Tibial nerve (tissue), 4 donors: ENCODE results near the gene CAB39. TPM values are rescaled to one million over a fixed set of nuclear protein-coding genes. Genes with fewer than 3 reads are reported as not detected.

ENCODE experiments used
- DNase-seq, 2 donors: peaks; one replicate each; pipeline ENCODE4 v3.0.0-alpha.2; 2019; ENCODE audit warnings: low spot score in 2 of 2
- H3K27ac ChIP-seq, 4 donors: fragments of 200-600 bp; sonication (generic) in 3 of 4; one replicate each; pipeline ENCODE4 v1.5.1; 2017 to 2019; ENCODE audit warnings: mild to moderate bottlenecking in 1 of 4
- H3K27me3 ChIP-seq, 2 donors: fragments of 200-600 bp; sonication (generic) in 1 of 2; one replicate each; pipeline versions ENCODE4 v1.5.1 to v1.6.0; 2017 to 2019
- H3K36me3 ChIP-seq, 3 donors: fragments of 200-600 bp; sonication (generic); one replicate each; pipeline ENCODE4 v1.5.1; 2018 to 2019
- H3K4me1 ChIP-seq, 4 donors: fragments of 200-600 bp; sonication (generic) in 3 of 4; one replicate each; pipeline ENCODE4 v1.5.1; 2017 to 2019
- H3K4me3 ChIP-seq, 4 donors: fragments of 200-600 bp; sonication (generic) in 3 of 4; one replicate each; pipeline ENCODE4 v1.5.1; 2017 to 2019; ENCODE audit warnings: mild to moderate bottlenecking in 1 of 4, moderate library complexity in 1 of 4
- H3K9me3 ChIP-seq, 4 donors: fragments of 200-600 bp; sonication (generic) in 3 of 4; one replicate each; pipeline ENCODE4 v1.5.1; 2017 to 2019
- CTCF ChIP-seq, 5 experiments: fragments of 200-600 bp in 3 of 5; fragments of 450-650 bp in 2 of 5; sonication (generic) in 3 of 5; IDR thresholded peaks; one replicate each; pipeline ENCODE4 v1.5.1; 2016 to 2019; ENCODE audit warnings: antibody characterized with exemption in 5 of 5, mild to moderate bottlenecking in 3 of 5, moderate library complexity in 2 of 5
- EP300 ChIP-seq, 2 donors: sonication (generic); formaldehyde crosslinking; IDR thresholded peaks; one replicate each; pipeline ENCODE4 v1.6.1; 2017; ENCODE audit warnings: antibody characterized with exemption in 2 of 2, mild to moderate bottlenecking in 1 of 2
- POLR2A ChIP-seq, 2 donors: fragments of 450-650 bp; IDR thresholded peaks; one replicate each; pipeline ENCODE4 v1.6.1; 2017; ENCODE audit warnings: antibody characterized with exemption in 2 of 2, mild to moderate bottlenecking in 2 of 2, moderate library complexity in 2 of 2
- WGBS, 2 donors: methylation state at CpG; one replicate each; pipeline ENCODE4 v1.1.5; 2018; 5-methylcytosine and 5-hydroxymethylcytosine counted together
- total RNA-seq, 4 donors: library from RNA; depleted of rRNA; stranded (reverse); fragments of >200 nt; gene quantifications; one replicate each; pipeline ENCODE4 v1.1.0, GENCODE V29; 2016

Gene CAB39
- total RNA-seq, 4 donors from 2014 or later: 60.0 to 82.2 (median 69.7) TPM

DNA sequence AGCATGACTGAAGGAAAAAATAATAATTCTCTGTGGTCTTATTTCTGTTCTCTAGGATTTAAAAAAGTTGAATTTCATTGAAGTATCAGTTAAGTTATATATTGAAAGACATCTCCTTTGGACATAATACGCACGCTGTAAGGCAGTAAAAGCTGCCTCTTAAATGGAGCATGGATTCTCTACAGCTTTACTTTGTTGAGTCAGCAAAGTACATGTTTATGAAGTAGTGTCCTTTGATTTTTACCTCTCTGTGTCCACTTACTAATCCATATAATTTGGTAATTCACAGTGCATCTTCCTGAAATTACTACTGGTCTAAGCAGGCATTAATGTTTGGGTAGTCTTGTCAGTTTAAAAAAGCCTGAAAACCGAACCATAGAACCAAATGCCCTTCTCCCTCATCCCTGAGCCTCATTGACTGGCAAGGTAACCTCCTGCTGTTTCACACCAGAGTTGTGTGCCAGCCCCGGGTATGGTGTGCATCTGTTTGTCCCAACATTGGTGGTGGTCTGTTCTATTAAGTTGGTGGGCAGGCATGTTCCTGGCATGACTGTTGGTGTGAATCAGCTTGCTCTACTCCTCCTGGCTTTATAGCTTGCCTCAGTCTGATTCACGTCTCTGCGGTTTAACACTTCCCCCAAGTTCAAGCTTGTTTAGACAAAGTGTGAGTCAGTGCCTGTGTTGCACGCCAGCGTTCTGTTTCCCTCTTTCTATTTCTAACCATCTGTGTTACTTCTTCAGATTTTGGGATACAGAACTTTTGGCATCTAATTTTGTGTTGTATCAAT lies 81.1 kb downstream of the CAB39 start:
- WGBS, 2 donors: 49 to 65% methylated on average over 8 of the region's 8 CpGs
- Histone ChIP-seq H3K9me3 (peaks cover 0 to 9% (median 4%) of the 10 kb centered on the region in 4 donors), H3K4me1 (peaks cover 0 to 37% (median 13%) of the 10 kb centered on the region in 4 donors), H3K36me3 (peaks cover 0 to 57% (median 0%) of the 10 kb centered on the region in 3 donors), H3K27ac (peak overlapping the region in 3 of 4 donors; percentile 65 to 81 (median 72)), H3K27me3 (no peaks in the 10 kb centered on the region), H3K4me3 (no peak overlapping the region)
- peak; percentile 25 to 70 for DNase-seq
- TF ChIP-seq CTCF (IDR thresholded peaks at IDR 0.05) (no peak), EP300 (IDR thresholded peaks at IDR 0.05) (peak in 1 of 2 donors; percentile 78)

DNA sequence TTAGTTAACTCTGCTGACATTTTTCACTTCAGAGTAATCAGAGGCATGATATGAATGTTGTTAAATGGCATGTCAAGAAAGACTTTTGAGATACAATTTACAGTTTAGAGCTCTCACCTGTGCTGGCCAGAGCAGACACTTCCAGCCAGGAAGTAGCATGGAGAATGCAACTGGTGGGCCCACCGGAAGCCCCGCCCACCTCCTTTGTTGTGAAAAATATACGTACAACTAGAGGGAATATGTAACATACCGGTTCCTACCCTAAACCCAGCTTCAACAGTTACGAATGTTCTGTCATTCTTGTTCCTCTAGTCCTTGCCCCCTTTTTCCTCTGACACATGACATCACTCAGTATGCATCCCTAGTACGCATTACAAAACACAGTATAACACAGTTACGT lies 81.9 kb downstream of the CAB39 start:
- H3K27ac ChIP-seq: peak overlapping the region in 3 of 4 donors; percentile 36 to 81 (median 72)
- peaks cover 0 to 1% (median under 1%) of the 10 kb centered on the region in 4 donors for H3K9me3 ChIP-seq
- no peaks in the 10 kb centered on the region for H3K27me3 ChIP-seq
- WGBS, 2 donors: 85% methylated on average over 7 of the region's 7 CpGs
- peaks cover 0 to 55% (median 0%) of the 10 kb centered on the region in 3 donors for H3K36me3 ChIP-seq
- TF ChIP-seq POLR2A (IDR thresholded peaks at IDR 0.05): no peak
- no peak for TF ChIP-seq CTCF (IDR thresholded peaks at IDR 0.05)
- TF ChIP-seq EP300 (IDR thresholded peaks at IDR 0.05): no peak
- no peak for DNase-seq
- no peak overlapping the region for H3K4me3 ChIP-seq
- peaks cover 0 to 37% (median 13%) of the 10 kb centered on the region in 4 donors for H3K4me1 ChIP-seq

GRCh38 chr2:230795856-230796255 lies 83.2 kb downstream of the CAB39 start:
- 72 to 74% methylated on average over 4 of the region's 4 CpGs for WGBS, 2 donors
- Histone ChIP-seq H3K4me1 (peaks cover 0 to 37% (median 13%) of the 10 kb centered on the region in 4 donors), H3K9me3 (no peaks in the 10 kb centered on the region), H3K27ac (peak overlapping the region in 1 of 4 donors; percentile 72), H3K36me3 (peaks cover 0 to 55% (median 0%) of the 10 kb centered on the region in 3 donors), H3K27me3 (no peaks in the 10 kb centered on the region), H3K4me3 (no peak overlapping the region)
- TF ChIP-seq POLR2A (IDR thresholded peaks at IDR 0.05) (no peak), EP300 (IDR thresholded peaks at IDR 0.05) (peak in 1 of 2 donors; percentile 74), CTCF (IDR thresholded peaks at IDR 0.05) (no peak)
- DNase-seq: peak in 1 of 2 donors; percentile 66

- Histone ChIP-seq H3K4me1 (peaks cover 0 to 37% (median 13%) of the 10 kb centered on the region in 4 donors), H3K27me3 (no peaks in the 10 kb centered on the region), H3K4me3 (no peak overlapping the region), H3K36me3 (peaks cover 0 to 55% (median 0%) of the 10 kb centered on the region in 3 donors), H3K27ac (no peak overlapping the region), H3K9me3 (no peaks in the 10 kb centered on the region)
- TF ChIP-seq POLR2A (IDR thresholded peaks at IDR 0.05) (no peak), CTCF (IDR thresholded peaks at IDR 0.05) (no peak)
- DNase-seq: no peak
- 84 to 90% methylated on average over 4 of the region's 4 CpGs for WGBS, 2 donors
These were observed 83.7 kb downstream of the CAB39 start for GRCh38 chr2:230796280-230796862.
